Activated T-cell treated with anti-CD3 and anti-CD28 coated beads for 48 hours (primary cell): ENCODE results near the gene JMY.
A peak's percentile ranks its signal among the peaks of the same experiment; 100 is the strongest.

ENCODE experiments used
- DNase-seq: peaks from one replicate; pipeline ENCODE4 v3.0.0-alpha.2; 2020; ENCODE audit warnings: low read depth

The JMY gene, protein sequence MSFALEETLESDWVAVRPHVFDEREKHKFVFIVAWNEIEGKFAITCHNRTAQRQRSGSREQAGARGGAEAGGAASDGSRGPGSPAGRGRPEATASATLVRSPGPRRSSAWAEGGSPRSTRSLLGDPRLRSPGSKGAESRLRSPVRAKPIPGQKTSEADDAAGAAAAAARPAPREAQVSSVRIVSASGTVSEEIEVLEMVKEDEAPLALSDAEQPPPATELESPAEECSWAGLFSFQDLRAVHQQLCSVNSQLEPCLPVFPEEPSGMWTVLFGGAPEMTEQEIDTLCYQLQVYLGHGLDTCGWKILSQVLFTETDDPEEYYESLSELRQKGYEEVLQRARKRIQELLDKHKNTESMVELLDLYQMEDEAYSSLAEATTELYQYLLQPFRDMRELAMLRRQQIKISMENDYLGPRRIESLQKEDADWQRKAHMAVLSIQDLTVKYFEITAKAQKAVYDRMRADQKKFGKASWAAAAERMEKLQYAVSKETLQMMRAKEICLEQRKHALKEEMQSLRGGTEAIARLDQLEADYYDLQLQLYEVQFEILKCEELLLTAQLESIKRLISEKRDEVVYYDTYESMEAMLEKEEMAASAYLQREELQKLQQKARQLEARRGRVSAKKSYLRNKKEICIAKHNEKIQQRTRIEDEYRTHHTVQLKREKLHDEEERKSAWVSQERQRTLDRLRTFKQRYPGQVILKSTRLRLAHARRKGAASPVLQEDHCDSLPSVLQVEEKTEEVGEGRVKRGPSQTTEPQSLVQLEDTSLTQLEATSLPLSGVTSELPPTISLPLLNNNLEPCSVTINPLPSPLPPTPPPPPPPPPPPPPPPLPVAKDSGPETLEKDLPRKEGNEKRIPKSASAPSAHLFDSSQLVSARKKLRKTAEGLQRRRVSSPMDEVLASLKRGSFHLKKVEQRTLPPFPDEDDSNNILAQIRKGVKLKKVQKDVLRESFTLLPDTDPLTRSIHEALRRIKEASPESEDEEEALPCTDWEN

GRCh38 chr5:79235634-79236361 is at the start of gene JMY:
TSS of gene JMY (plus strand) at chr5:79236131. CDS start at chr5:79236651, 520 bp downstream.
- peak; percentile 83 for DNase-seq

- DNase-seq, result no peak
Observed at GRCh38 chr5:79186455-79186854, 49.5 kb upstream of the JMY start.

GRCh38 chr5:79189439-79190234 is 46.3 kb upstream of the JMY start:
- no peak for DNase-seq

DNA sequence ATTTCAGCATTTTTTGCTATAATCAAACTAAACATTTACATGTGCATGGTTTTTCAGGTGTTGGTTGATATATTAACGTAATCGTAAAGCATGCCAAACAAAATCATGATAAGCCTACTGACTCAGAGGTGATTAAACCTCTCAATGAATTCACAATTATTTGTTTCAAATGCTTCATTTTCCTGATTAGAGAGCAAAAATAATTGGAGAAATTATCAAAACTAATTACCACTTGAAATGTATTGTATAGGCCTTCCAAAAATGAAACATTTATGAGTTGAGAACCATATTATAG is 45.7 kb upstream of the JMY start:
- no peak for DNase-seq

GRCh38 chr5:79191457-79191856 is 44.5 kb upstream of the JMY start:
- no peak for DNase-seq

GRCh38 chr5:79193643-79194042 is 42.3 kb upstream of the JMY start:
- no peak for DNase-seq

- DNase-seq, result no peak
Observed at GRCh38 chr5:79200573-79201183, 35.3 kb upstream of the JMY start.

- no peak for DNase-seq
Observed at GRCh38 chr5:79201206-79201605, 34.7 kb upstream of the JMY start.

DNA sequence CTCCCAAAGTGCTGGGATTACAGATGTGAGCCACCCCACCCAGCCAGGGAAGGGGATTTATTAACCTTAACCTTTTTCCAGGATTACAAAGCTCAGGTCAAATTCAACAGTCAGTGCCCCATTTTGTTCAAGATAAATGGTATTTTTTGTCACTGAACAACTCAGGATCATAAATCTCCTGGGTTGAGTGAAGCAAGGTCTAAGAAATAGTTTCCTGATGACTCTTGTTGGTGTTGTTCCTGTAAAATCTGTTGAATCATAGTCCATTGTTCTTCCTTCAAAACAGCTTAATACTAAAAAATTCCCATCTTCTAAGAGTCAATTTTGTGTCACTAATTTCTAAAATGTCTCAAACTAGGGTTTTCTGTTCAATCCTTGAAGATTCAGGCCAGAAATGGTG is 33.9 kb upstream of the JMY start:
- no peak for DNase-seq

- no peak for DNase-seq
Observed at GRCh38 chr5:79205965-79206364, 30.0 kb upstream of the JMY start.

- no peak for DNase-seq
Observed at GRCh38 chr5:79206541-79206940, 29.4 kb upstream of the JMY start.

DNA sequence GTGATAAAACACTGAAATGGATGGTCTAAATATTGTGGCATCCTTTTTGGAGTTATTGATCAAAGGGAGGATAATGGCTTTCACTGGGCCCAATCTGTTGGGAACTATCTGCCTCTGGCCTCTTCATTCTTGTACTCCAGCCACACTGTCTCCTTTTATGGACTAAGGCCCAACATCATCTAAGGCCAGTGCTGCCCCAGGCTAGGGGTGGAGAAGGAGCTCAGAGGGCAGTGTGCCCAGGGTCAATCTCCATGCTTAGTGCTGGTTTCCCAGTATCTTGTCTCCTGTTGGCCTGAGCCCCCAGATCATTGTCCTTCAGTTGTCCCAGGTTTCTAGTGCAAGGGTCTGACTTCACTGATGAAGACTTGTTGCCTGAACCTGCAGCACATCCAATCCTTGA is 26.4 kb upstream of the JMY start:
- no peak for DNase-seq

- DNase-seq, result no peak
Observed at GRCh38 chr5:79224286-79224984, 11.5 kb upstream of the JMY start.

- no peak for DNase-seq
Observed at GRCh38 chr5:79225026-79225425, 10.9 kb upstream of the JMY start.

- no peak for DNase-seq
Observed at GRCh38 chr5:79225441-79225840, 10.5 kb upstream of the JMY start.

- no peak for DNase-seq
Observed at GRCh38 chr5:79227484-79228025, 8.4 kb upstream of the JMY start.

GRCh38 chr5:79229357-79230174 is 6.4 kb upstream of the JMY start:
- no peak for DNase-seq

DNA sequence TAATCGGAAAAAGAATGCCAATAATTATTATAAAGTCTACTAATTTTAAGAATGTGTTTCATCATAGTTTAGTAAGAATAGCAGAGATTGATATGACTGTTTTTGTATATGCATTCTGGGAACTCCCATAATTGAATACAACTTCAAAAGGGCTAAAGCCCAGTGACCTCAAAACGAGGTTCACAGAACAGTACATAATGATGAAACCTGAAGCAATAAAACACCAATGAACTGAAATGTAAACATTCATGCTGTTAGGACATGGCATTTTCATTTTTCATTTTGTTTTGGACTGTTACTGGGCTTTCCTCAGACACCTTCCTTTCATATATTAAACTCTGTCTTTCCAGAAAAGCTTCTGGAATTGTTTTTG is 684 bp upstream of the JMY start:
- DNase-seq, result no peak

DNA sequence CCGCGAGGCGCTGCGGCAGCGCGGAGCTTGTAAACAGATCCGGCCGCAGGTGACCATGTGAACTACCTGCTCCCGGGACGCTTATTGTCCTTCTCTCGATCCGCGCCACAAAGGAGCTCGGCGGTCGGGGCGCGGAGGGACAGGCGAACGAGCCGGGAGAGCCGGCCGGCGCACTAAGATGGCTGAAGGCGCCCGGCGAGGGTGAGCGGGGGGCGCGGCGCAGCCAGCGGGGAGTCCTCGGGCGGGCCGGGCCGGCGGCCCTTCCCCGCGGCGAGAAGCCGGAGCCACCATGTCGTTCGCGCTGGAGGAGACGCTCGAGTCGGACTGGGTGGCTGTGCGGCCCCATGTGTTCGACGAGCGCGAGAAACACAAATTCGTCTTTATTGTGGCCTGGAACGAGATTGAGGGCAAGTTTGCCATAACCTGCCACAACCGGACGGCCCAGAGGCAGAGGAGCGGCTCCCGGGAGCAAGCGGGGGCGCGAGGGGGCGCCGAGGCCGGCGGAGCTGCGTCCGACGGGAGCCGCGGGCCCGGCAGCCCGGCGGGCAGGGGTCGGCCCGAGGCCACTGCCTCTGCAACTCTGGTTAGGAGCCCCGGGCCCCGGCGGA is 535 bp downstream of the JMY start:
- DNase-seq, result peak; percentile 30
